Measurements from ENCODE around the gene HLA-DOA. TPM values are rescaled to one million over a fixed set of nuclear protein-coding genes. Genes with fewer than 3 reads are reported as not detected.
A peak's percentile ranks its signal among the peaks of the same experiment; 100 is the strongest.

Gene HLA-DOA
- total RNA-seq, 1 experiment from 2014 or later, result 4.1 TPM

GRCh38 chr6:32977272-32977952 lies 32.0 kb downstream of the HLA-DOA start:
- intact Hi-C loops (cut with micrococcal nuclease; ENCODE audit: unreplicated experiment), result no loop called here

GRCh38 chr6:32976334-32977069 lies 32.9 kb downstream of the HLA-DOA start:
- peak overlapping the region; percentile 85 for H3K27ac Mint-ChIP-seq (ENCODE audit: unreplicated experiment)

More at GRCh38 chr6:32977272-32977952, 32.0 kb downstream of the HLA-DOA start:
- no peaks in the 10 kb centered on the region for H3K9me3 Mint-ChIP-seq (ENCODE audit: low read depth, unreplicated experiment)
- no peak for DNase-seq
- peaks cover 58% of the 10 kb centered on the region for H3K4me1 Mint-ChIP-seq (ENCODE audit: low read depth, unreplicated experiment)
- TF ChIP-seq CTCF (IDR thresholded peaks at IDR 0.05; ENCODE audit: unreplicated experiment), result no peak
- H3K27ac Mint-ChIP-seq (ENCODE audit: unreplicated experiment), result peak overlapping the region; percentile 85
- no peaks in the 10 kb centered on the region for H3K27me3 Mint-ChIP-seq (ENCODE audit: unreplicated experiment)
- CTCF ChIA-PET, result interaction anchor here (1.0 kb wide), 1 partner anchor 22 kb away, joined by 4 read pairs; no protein-coding TSS in a partner anchor
- BruUV-seq (replicated peaks), result no TSS peak
- H3K4me3 Mint-ChIP-seq (ENCODE audit: low read depth, unreplicated experiment), result peak overlapping the region; percentile 77
- peaks cover 100% of the 10 kb centered on the region for H3K36me3 Mint-ChIP-seq (ENCODE audit: insufficient read depth, unreplicated experiment)

GRCh38 chr6:32975886-32976285 lies 33.5 kb downstream of the HLA-DOA start:
- CTCF ChIA-PET, result interaction anchor here (0.9 to 11.8 kb wide), 2 partner anchors 9 to 23 kb away, joined by 3 to 143 read pairs; partner anchors contain the start of gene HLA-DMA
- Mint-ChIP-seq H3K4me3 (ENCODE audit: low read depth, unreplicated experiment) (peak overlapping the region; percentile 77), H3K36me3 (ENCODE audit: insufficient read depth, unreplicated experiment) (peaks cover 100% of the 10 kb centered on the region), H3K27me3 (ENCODE audit: unreplicated experiment) (no peaks in the 10 kb centered on the region), H3K27ac (ENCODE audit: unreplicated experiment) (peak overlapping the region; percentile 85), H3K4me1 (ENCODE audit: low read depth, unreplicated experiment) (peaks cover 50% of the 10 kb centered on the region), H3K9me3 (ENCODE audit: low read depth, unreplicated experiment) (no peaks in the 10 kb centered on the region)
- DNase-seq, result no peak
- intact Hi-C loops (cut with micrococcal nuclease; ENCODE audit: unreplicated experiment), result no loop called here
- BruUV-seq (replicated peaks), result no TSS peak
- TF ChIP-seq CTCF (IDR thresholded peaks at IDR 0.05; ENCODE audit: unreplicated experiment), result no peak

More at GRCh38 chr6:32976334-32977069, 32.9 kb downstream of the HLA-DOA start:
- Mint-ChIP-seq H3K4me3 (ENCODE audit: low read depth, unreplicated experiment) (peak overlapping the region; percentile 77), H3K9me3 (ENCODE audit: low read depth, unreplicated experiment) (no peaks in the 10 kb centered on the region), H3K36me3 (ENCODE audit: insufficient read depth, unreplicated experiment) (peaks cover 100% of the 10 kb centered on the region), H3K4me1 (ENCODE audit: low read depth, unreplicated experiment) (peaks cover 50% of the 10 kb centered on the region), H3K27me3 (ENCODE audit: unreplicated experiment) (no peaks in the 10 kb centered on the region)
- no peak for DNase-seq
- no peak for TF ChIP-seq CTCF (IDR thresholded peaks at IDR 0.05; ENCODE audit: unreplicated experiment)
- BruUV-seq (replicated peaks), result no TSS peak
- intact Hi-C loops (cut with micrococcal nuclease; ENCODE audit: unreplicated experiment), result no loop called here
- CTCF ChIA-PET, result interaction anchor here (0.9 to 11.8 kb wide), 2 partner anchors 8 to 23 kb away, joined by 3 to 143 read pairs; partner anchors contain the start of gene HLA-DMA

- DNase-seq, result no peak
- Mint-ChIP-seq H3K9me3 (ENCODE audit: low read depth, unreplicated experiment) (no peaks in the 10 kb centered on the region), H3K36me3 (ENCODE audit: insufficient read depth, unreplicated experiment) (peaks cover 100% of the 10 kb centered on the region), H3K4me1 (ENCODE audit: low read depth, unreplicated experiment) (peaks cover 43% of the 10 kb centered on the region), H3K27ac (ENCODE audit: unreplicated experiment) (peak overlapping the region; percentile 85), H3K27me3 (ENCODE audit: unreplicated experiment) (no peaks in the 10 kb centered on the region), H3K4me3 (ENCODE audit: low read depth, unreplicated experiment) (peak overlapping the region; percentile 77)
- intact Hi-C loops (cut with micrococcal nuclease; ENCODE audit: unreplicated experiment), result no loop called here
- BruUV-seq (replicated peaks), result no TSS peak
- no peak for TF ChIP-seq CTCF (IDR thresholded peaks at IDR 0.05; ENCODE audit: unreplicated experiment)
- CTCF ChIA-PET, result interaction anchor here (0.6 to 11.8 kb wide), 4 partner anchors 10 to 225 kb away, joined by 3 to 143 read pairs (median 40); partner anchors contain the start of gene HLA-DMA
Observed at GRCh38 chr6:32974541-32975308, 34.7 kb downstream of the HLA-DOA start.
